WTC11 (cell line): ENCODE results near the gene MYCBP.

Experiments
- CTCF ChIP-seq: fragments of 200-600 bp; IDR thresholded peaks from 2 replicates; pipeline ENCODE4 v1.8.0; 2022; ENCODE audit warnings: antibody characterized with exemption
- MAX ChIP-seq: sonication (generic); formaldehyde crosslinking; IDR thresholded peaks from 2 replicates; pipeline ENCODE4 v1.8.0; 2022; ENCODE audit warnings: mild to moderate bottlenecking, missing genetic modification reagents

- TF ChIP-seq CTCF, result no peak
- TF ChIP-seq MAX (CRISPR knock-in tag), result no peak
Measured at GRCh38 chr1:38867208-38867607, 5.9 kb downstream of the MYCBP start.
